ENCODE data around the gene HCAR3. TPM values are rescaled to one million over a fixed set of nuclear protein-coding genes. Genes with fewer than 3 reads are reported as not detected.

The HCAR3 gene
- total RNA-seq, 1 experiment from 2014 or later: not detected

DNA sequence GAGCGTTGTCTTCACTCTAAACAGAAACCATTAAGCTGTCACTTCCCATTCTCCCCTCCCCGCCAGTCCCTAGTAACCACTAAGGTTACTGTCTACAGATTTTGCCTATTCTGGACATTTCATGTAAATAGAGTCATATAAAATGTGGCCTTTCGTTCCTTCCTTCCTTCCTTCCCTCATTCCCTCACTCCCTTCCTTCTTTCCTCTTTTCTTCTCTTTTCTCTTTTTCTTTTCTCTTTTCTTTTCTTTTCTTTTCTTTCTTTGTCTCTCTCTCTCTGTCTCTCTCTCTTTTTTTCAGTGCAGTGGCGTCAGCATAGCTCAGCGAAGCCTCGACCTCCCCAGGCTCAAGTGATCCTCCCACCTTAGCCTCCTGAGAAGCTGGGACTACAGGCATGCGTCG lies 51.3 kb downstream of the HCAR3 start:
- Mint-ChIP-seq H3K36me3 (no peaks in the 10 kb centered on the region), H3K4me1 (no peaks in the 10 kb centered on the region)

More for the DNA sequence above, 51.3 kb downstream of the HCAR3 start:
- ChIA-PET POLR2A (interaction anchor here (0.6 kb wide), 1 partner anchor 75 kb away, joined by 3 read pairs; no protein-coding TSS in a partner anchor), CTCF (no interaction called here)
- Mint-ChIP-seq H3K27ac (no peak overlapping the region), H3K27me3 (ENCODE audit: low read depth) (no peaks in the 10 kb centered on the region), H3K9me3 (no peaks in the 10 kb centered on the region), H3K4me3 (no peak overlapping the region)
- no peak for ATAC-seq
- TF ChIP-seq FOXJ3 (CRISPR knock-in tag; IDR thresholded peaks at IDR 0.05; ENCODE audit: borderline replicate concordance) (no peak), ZNF219 (CRISPR knock-in tag; IDR thresholded peaks at IDR 0.05; ENCODE audit: borderline replicate concordance) (no peak), GABPB1 (CRISPR knock-in tag; IDR thresholded peaks at IDR 0.05) (no peak), HMGA2 (CRISPR knock-in tag; IDR thresholded peaks at IDR 0.05) (no peak), KAT7 (CRISPR knock-in tag; IDR thresholded peaks at IDR 0.05; ENCODE audit: borderline replicate concordance) (no peak), ZNF423 (CRISPR knock-in tag; IDR thresholded peaks at IDR 0.05) (no peak), PRRX2 (CRISPR knock-in tag; IDR thresholded peaks at IDR 0.05) (no peak), CBFB (CRISPR knock-in tag; IDR thresholded peaks at IDR 0.05; ENCODE audit: low read depth) (no peak), ZNF317 (CRISPR knock-in tag; IDR thresholded peaks at IDR 0.05; ENCODE audit: borderline replicate concordance, low read depth) (no peak), JUN (CRISPR knock-in tag; IDR thresholded peaks at IDR 0.05) (no peak), ZNF416 (CRISPR knock-in tag; IDR thresholded peaks at IDR 0.05) (no peak)
- TF ChIP-seq, protein P1, sequence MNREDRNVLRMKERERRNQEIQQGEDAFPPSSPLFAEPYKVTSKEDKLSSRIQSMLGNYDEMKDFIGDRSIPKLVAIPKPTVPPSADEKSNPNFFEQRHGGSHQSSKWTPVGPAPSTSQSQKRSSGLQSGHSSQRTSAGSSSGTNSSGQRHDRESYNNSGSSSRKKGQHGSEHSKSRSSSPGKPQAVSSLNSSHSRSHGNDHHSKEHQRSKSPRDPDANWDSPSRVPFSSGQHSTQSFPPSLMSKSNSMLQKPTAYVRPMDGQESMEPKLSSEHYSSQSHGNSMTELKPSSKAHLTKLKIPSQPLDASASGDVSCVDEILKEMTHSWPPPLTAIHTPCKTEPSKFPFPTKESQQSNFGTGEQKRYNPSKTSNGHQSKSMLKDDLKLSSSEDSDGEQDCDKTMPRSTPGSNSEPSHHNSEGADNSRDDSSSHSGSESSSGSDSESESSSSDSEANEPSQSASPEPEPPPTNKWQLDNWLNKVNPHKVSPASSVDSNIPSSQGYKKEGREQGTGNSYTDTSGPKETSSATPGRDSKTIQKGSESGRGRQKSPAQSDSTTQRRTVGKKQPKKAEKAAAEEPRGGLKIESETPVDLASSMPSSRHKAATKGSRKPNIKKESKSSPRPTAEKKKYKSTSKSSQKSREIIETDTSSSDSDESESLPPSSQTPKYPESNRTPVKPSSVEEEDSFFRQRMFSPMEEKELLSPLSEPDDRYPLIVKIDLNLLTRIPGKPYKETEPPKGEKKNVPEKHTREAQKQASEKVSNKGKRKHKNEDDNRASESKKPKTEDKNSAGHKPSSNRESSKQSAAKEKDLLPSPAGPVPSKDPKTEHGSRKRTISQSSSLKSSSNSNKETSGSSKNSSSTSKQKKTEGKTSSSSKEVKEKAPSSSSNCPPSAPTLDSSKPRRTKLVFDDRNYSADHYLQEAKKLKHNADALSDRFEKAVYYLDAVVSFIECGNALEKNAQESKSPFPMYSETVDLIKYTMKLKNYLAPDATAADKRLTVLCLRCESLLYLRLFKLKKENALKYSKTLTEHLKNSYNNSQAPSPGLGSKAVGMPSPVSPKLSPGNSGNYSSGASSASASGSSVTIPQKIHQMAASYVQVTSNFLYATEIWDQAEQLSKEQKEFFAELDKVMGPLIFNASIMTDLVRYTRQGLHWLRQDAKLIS (CRISPR knock-in tag; IDR thresholded peaks at IDR 0.05; ENCODE audit: borderline replicate concordance): no peak
- TF ChIP-seq, protein P2, sequence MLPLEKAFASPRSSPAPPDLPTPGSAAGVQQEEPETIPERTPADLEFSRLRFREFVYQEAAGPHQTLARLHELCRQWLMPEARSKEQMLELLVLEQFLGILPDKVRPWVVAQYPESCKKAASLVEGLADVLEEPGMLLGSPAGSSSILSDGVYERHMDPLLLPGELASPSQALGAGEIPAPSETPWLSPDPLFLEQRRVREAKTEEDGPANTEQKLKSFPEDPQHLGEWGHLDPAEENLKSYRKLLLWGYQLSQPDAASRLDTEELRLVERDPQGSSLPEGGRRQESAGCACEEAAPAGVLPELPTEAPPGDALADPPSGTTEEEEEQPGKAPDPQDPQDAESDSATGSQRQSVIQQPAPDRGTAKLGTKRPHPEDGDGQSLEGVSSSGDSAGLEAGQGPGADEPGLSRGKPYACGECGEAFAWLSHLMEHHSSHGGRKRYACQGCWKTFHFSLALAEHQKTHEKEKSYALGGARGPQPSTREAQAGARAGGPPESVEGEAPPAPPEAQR (CRISPR knock-in tag; IDR thresholded peaks at IDR 0.05): no peak
- TF ChIP-seq, protein P3, sequence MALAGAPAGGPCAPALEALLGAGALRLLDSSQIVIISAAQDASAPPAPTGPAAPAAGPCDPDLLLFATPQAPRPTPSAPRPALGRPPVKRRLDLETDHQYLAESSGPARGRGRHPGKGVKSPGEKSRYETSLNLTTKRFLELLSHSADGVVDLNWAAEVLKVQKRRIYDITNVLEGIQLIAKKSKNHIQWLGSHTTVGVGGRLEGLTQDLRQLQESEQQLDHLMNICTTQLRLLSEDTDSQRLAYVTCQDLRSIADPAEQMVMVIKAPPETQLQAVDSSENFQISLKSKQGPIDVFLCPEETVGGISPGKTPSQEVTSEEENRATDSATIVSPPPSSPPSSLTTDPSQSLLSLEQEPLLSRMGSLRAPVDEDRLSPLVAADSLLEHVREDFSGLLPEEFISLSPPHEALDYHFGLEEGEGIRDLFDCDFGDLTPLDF (CRISPR knock-in tag; IDR thresholded peaks at IDR 0.05): no peak
- TF ChIP-seq, protein P4, sequence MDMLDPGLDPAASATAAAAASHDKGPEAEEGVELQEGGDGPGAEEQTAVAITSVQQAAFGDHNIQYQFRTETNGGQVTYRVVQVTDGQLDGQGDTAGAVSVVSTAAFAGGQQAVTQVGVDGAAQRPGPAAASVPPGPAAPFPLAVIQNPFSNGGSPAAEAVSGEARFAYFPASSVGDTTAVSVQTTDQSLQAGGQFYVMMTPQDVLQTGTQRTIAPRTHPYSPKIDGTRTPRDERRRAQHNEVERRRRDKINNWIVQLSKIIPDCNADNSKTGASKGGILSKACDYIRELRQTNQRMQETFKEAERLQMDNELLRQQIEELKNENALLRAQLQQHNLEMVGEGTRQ (CRISPR knock-in tag; IDR thresholded peaks at IDR 0.05): no peak
- TF ChIP-seq, protein P5, sequence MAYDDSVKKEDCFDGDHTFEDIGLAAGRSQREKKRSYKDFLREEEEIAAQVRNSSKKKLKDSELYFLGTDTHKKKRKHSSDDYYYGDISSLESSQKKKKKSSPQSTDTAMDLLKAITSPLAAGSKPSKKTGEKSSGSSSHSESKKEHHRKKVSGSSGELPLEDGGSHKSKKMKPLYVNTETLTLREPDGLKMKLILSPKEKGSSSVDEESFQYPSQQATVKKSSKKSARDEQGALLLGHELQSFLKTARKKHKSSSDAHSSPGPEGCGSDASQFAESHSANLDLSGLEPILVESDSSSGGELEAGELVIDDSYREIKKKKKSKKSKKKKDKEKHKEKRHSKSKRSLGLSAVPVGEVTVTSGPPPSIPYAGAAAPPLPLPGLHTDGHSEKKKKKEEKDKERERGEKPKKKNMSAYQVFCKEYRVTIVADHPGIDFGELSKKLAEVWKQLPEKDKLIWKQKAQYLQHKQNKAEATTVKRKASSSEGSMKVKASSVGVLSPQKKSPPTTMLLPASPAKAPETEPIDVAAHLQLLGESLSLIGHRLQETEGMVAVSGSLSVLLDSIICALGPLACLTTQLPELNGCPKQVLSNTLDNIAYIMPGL (CRISPR knock-in tag; IDR thresholded peaks at IDR 0.05): no peak
- DNase-seq (ENCODE audit: low spot score): no peak

Other genes starting within 250 kb of the HCAR3 start
- 24.3 to 28.4 TPM (median 25.7 TPM) in 3 replicates for gene ZCCHC8, start 215.9 kb downstream of the HCAR3 start, total RNA-seq (2021)
- 78.3 to 93.1 TPM (median 82.4 TPM) in 3 replicates for gene RSRC2, start 189.9 kb downstream of the HCAR3 start, total RNA-seq (2021)
- 78.3 to 85.1 TPM (median 83.4 TPM) in 3 replicates for gene KNTC1, start 189.6 kb downstream of the HCAR3 start, total RNA-seq (2021)
- not detected in 3 replicates for gene HCAR2, start 13.5 kb downstream of the HCAR3 start, total RNA-seq (2021)
- 0.04 TPM in 1 of 3 replicates, not detected in the others for gene HCAR1, start 14.0 kb upstream of the HCAR3 start, total RNA-seq (2021)
- 66.5 to 81.5 TPM (median 70.8 TPM) in 3 replicates for gene DENR, start 36.0 kb upstream of the HCAR3 start, total RNA-seq (2021)
- 0.33 to 0.78 TPM (median 0.34 TPM) in 3 replicates for gene CCDC62, start 57.8 kb upstream of the HCAR3 start, total RNA-seq (2021)
- 22.8 to 45.2 TPM (median 26.8 TPM) in 3 replicates for gene HIP1R, start 118.6 kb upstream of the HCAR3 start, total RNA-seq (2021)
- 10.4 to 18.1 TPM (median 11.4 TPM) in 3 replicates for gene VPS37B, start 179.3 kb upstream of the HCAR3 start, total RNA-seq (2021)
- 4.8 to 6.3 TPM (median 5.8 TPM) in 3 replicates for gene ABCB9, start 249.7 kb upstream of the HCAR3 start, total RNA-seq (2021)

All from WTC11 (cell line).